GM10847 (cell line): Measurements from ENCODE around the gene PCDHB6.
"Not testable (repeated sequence)": the region's sequence is repeated elsewhere in the genome, so short reads cannot be mapped to it uniquely, and the experiment has no call there.

Experiments
- POLR2A ChIP-seq: IDR thresholded peaks from 2 replicates; pipeline ENCODE4 v1.6.1; 2011; ENCODE audit not compliant: insufficient read length; ENCODE audit errors: extremely low read depth

The PCDHB6 gene

GRCh38 chr5:141177577-141178191, 27.8 kb downstream of the PCDHB6 start, which contains the start of gene PCDHB8:
PCDHB8 (plus strand) TSS chr5:141177790; CDS start chr5:141178035, 245 bp downstream.
- not testable (repeated sequence) for TF ChIP-seq POLR2A

- no peak for TF ChIP-seq POLR2A
Measured at GRCh38 chr5:141180313-141180712, 30.5 kb downstream of the PCDHB6 start.

- no peak for TF ChIP-seq POLR2A
Measured at GRCh38 chr5:141182248-141182647, 32.4 kb downstream of the PCDHB6 start, which contains the start of gene PCDHB16. PCDHB16 (plus strand) TSS chr5:141182387; CDS start chr5:141182560, 173 bp downstream.

GRCh38 chr5:141186897-141187512, 37.1 kb downstream of the PCDHB6 start, which contains the start of gene PCDHB9:
PCDHB9 (plus strand) TSS chr5:141187161; CDS start chr5:141187319, 158 bp downstream.
- no peak for TF ChIP-seq POLR2A

GRCh38 chr5:141192110-141192725, 42.4 kb downstream of the PCDHB6 start, which contains the start of gene PCDHB10:
PCDHB10 (plus strand) TSS chr5:141192353; CDS start chr5:141192553, 200 bp downstream.
- TF ChIP-seq POLR2A: no peak

GRCh38 chr5:141196363-141196762, 46.5 kb downstream of the PCDHB6 start:
- no peak for TF ChIP-seq POLR2A

GRCh38 chr5:141199359-141200235, 49.7 kb downstream of the PCDHB6 start, which contains the start of gene PCDHB11:
PCDHB11 (plus strand) TSS chr5:141199627; CDS start chr5:141199775, 148 bp downstream.
- TF ChIP-seq POLR2A: no peak
